ENCODE results near the gene MAP3K13. TPM values are rescaled to one million over a fixed set of nuclear protein-coding genes. Genes with fewer than 3 reads are reported as not detected.

Gene MAP3K13
- total and polyA plus RNA-seq, 10 of the 15 experiments (the other 5 are each of a cell fraction or from before 2014, with no cell fraction given), result 10.5 to 70.8 (median 26.8) TPM

GRCh38 chr3:185405243-185405642 lies 42.3 kb downstream of the MAP3K13 start:
- H3K27me3 ChIP-seq (replicated peaks in 1 of 2; ENCODE audit: control insufficient read depth in 2 of 2, insufficient read depth in 2 of 2, low read length in 1 of 2), result no peaks in the 10 kb centered on the region
- WGBS (ENCODE audit: insufficient coverage, insufficient replicate concordance, low lambda C conversion rate, missing lambda C conversion rate), result 64% methylated on average over 4 of the region's 4 CpGs
- ChIA-PET POLR2A (no interaction called here), CTCF (no interaction called here), SMC1A (ENCODE audit: uncharacterized antibody, unreplicated experiment) (no interaction called here), RAD21 (ENCODE audit: unreplicated experiment) (no interaction called here)
- FAIRE-seq (no peak), ATAC-seq (no peak), DNase-seq (ENCODE audit: low read depth, low spot score) (no peak)
- no peak overlapping the region for H3K9ac ChIP-seq (ENCODE audit: control insufficient read depth, insufficient read depth, low read length)
- no peaks in the 10 kb centered on the region for H3K9me3 ChIP-seq (replicated peaks; ENCODE audit: control insufficient read depth, insufficient read depth, low read length)
- no peak overlapping the region for H3K4me3 ChIP-seq
- H3K4me1 ChIP-seq (ENCODE audit: control insufficient read depth, insufficient read depth, low read length), result no peaks in the 10 kb centered on the region
- no peaks in the 10 kb centered on the region for H4K20me1 ChIP-seq (ENCODE audit: control insufficient read depth, insufficient read depth)
- H3K36me3 ChIP-seq (ENCODE audit: control insufficient read depth in 2 of 2, insufficient read depth in 2 of 2, low read length in 1 of 2), result no peaks in the 10 kb centered on the region
- in situ Hi-C loops (cut with MboI), result no loop called here
- no peak overlapping the region for H3K27ac ChIP-seq (ENCODE audit: control insufficient read depth, insufficient read depth)
- no TSS peak for BruUV-seq (replicated peaks)
- H3K79me2 ChIP-seq (ENCODE audit: control insufficient read depth, insufficient read depth, low read length), result no peaks in the 10 kb centered on the region
- no peak overlapping the region for H2AFZ ChIP-seq (ENCODE audit: control insufficient read depth, low read depth, low read length)
- TF ChIP-seq MEF2B (IDR thresholded peaks at IDR 0.05; ENCODE audit: partially characterized antibody, poor library complexity, severe bottlenecking), result no peak
- no peak for TF ChIP-seq RB1 (IDR thresholded peaks at IDR 0.05; ENCODE audit: borderline replicate concordance)
- TF ChIP-seq BHLHE40 (IDR thresholded peaks at IDR 0.05; ENCODE audit: borderline replicate concordance in 1 of 2, low read depth in 2 of 2, low read length in 1 of 2), result no peak
- TF ChIP-seq SIN3A (IDR thresholded peaks at IDR 0.05; ENCODE audit: low read depth, low read length), result no peak
- TF ChIP-seq FOXK2 (IDR thresholded peaks at IDR 0.05), result no peak
- no peak for TF ChIP-seq USF1 (IDR thresholded peaks at IDR 0.05; ENCODE audit: borderline replicate concordance, extremely low read length, insufficient read depth, low read depth, low read length)
- TF ChIP-seq ZNF274 (IDR thresholded peaks at IDR 0.05; ENCODE audit: insufficient read depth, insufficient read length), result no peak
- no peak for TF ChIP-seq ELK1 (IDR thresholded peaks at IDR 0.05; ENCODE audit: low read depth, low read length)
- TF ChIP-seq GATAD2B (conservative IDR thresholded peaks at IDR 0.05; ENCODE audit: low read depth), result no peak
- TF ChIP-seq STAT1 (conservative IDR thresholded peaks at IDR 0.05), result no peak
- no peak for TF ChIP-seq MAX (IDR thresholded peaks at IDR 0.05; ENCODE audit: low read depth, low read length)
- TF ChIP-seq SMAD1 (IDR thresholded peaks at IDR 0.05; ENCODE audit: low read depth, partially characterized antibody), result no peak
- TF ChIP-seq TAF1 (IDR thresholded peaks at IDR 0.05; ENCODE audit: borderline replicate concordance, low read depth, low read length), result no peak
- no peak overlapping the region for H3K4me2 ChIP-seq (ENCODE audit: control insufficient read depth, insufficient read depth)
- intact Hi-C loops (cut with micrococcal nuclease; ENCODE audit: unreplicated experiment), result no loop called here

All from GM12878 (cell line).